H1 (cell line): ENCODE data around the gene TUBGCP2. TPM values are rescaled to one million over a fixed set of nuclear protein-coding genes. Genes with fewer than 3 reads are reported as not detected.

Source experiments
- JUND ChIP-seq: IDR thresholded peaks from 2 replicates; pipeline ENCODE4 v1.6.1; 2011; ENCODE audit warnings: mild to moderate bottlenecking, improper control_type of control experiment, low read length
- SP4 ChIP-seq: IDR thresholded peaks from 2 replicates; pipeline ENCODE4 v1.6.1; 2012; ENCODE audit warnings: low read length, inconsistent platforms
- polyA plus RNA-seq, 7 experiments: library from polyadenylated mRNA; depleted of rRNA in 3 of 7; stranded (reverse) in 5 of 7; unstranded in 2 of 7; fragments of >200 nt in 5 of 7; fragments of 200-250 nt in 2 of 7; gene quantifications; 1 replicate in 5 of 7; 2 replicates in 1 of 7; 4 replicates in 1 of 7; pipeline versions ENCODE4 v1.2.1 to v1.2.3, GENCODE V29; 2011 to 2013; ENCODE audit warnings: missing spikeins in 2 of 7, mixed read lengths in 2 of 7
- total RNA-seq: library from RNA; stranded (reverse); fragmentation: NEBNext Ultra II Directional; extraction: Animal tissue kit (Norgen Biotek cat#: 25700); gene quantifications from 2 replicates; pipeline ENCODE4 v1.2.1, GENCODE V29; 2021

Gene TUBGCP2
- total and polyA plus RNA-seq, 2 of the 8 experiments (the other 6 are each of a cell fraction or from before 2014, with no cell fraction given) = 34.9 to 51.9 TPM

DNA sequence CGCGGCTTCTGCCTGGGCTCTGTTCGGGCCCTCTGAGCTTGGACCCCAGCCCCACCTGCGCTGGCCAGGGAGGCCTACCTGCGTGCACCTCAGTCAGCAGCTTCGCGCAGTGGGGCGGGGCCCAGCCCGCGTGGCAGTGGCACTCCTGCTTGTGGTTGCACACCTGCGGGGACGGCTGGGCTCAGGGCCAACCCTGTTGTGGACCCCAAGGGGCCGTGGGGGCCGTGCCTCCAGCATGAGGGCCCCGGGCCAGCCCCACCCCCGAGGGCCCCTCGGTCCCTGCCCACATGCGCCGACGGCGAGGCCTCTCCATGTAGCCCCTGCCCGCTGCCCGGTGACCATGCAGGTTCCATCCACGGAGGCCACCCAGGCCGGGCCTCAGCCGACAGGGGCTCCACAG is 39.3 kb downstream of the TUBGCP2 start (continued):
- TF ChIP-seq JUND = no peak
- TF ChIP-seq SP4 = no peak
